ENCODE data around the gene ELL2.

ELL2 gene

DNA sequence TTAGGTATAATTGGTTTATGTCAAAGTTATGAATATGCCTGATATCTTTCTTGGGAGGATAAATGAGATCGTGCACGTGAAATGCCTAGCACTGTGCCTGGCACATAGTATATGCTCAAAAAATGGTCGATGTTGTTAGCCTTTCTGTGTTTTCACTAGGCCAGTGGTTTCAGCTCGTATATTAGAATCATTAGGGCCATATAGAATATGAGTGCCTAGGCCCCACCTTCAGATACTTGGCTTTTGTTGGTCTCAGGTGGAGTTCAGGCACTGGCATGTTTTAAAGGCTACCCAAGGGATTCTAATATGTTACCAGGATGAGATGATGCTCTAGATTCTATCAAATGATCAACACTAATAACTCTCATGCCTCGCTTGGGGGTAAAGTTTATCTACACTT is 56.8 kb downstream of the ELL2 start:
- no peak for DNase-seq

DNA sequence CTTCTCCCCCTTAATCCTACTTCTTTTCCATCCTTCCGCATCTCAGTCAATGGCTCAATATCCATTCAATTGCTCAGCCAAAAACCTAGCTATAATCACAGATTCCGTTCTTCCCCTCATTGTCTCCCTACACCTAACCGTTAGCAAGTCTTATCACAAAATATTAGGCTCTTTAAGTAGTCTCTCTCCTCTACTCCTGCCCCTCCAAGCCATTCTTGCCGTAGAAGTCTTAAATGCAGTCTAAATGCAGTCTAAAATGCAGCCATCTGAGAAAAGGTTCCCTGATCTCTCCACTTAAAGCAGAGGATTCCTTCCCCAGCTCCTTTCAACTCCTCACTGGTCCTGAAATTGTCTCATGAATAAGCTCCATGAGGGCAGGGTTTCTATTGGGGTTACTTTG is 57.8 kb downstream of the ELL2 start:
- DNase-seq: no peak

DNA sequence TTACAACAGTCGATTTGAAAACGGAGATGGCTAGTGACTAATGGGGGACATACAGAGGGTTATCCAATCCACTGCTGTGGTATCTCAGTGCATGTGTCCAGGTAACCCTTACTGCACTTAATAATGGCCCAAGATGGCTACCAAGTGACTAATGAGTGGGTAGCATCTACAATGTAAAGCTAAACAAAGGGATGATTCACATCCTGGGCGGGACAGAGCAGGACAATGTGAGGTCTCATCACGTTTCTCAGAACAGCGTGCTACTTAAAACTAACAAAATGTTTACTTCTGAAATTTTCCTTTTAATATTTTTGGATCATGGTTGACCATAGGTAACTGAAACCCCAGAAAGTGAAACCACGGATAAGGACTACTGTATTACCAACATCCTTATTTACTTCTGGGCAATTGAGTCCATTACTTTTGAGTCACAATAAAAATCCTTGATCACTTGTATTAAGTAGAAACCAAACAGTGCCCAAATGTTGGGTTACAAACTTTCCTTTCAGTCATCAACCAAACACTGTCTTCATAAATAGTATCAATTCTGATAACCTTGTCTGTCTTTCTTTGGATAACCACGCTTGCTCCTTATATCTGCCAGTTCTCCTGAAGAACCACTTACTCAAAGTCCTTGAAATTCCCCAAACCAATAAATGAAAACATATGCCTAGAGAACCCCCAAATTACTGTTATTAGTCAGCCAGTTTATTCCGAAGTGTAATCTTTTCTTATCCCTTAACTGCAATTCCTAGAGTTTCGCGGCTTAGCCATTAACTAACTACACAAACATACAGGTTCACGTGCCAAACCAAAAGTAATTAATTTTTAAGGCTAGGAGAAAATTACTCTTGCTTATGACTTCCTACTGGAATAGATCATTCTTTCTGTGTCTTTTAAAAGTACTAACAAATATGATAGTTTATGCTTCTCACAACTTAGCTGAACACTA is 59.7 kb downstream of the ELL2 start:
- DNase-seq: no peak

DNA sequence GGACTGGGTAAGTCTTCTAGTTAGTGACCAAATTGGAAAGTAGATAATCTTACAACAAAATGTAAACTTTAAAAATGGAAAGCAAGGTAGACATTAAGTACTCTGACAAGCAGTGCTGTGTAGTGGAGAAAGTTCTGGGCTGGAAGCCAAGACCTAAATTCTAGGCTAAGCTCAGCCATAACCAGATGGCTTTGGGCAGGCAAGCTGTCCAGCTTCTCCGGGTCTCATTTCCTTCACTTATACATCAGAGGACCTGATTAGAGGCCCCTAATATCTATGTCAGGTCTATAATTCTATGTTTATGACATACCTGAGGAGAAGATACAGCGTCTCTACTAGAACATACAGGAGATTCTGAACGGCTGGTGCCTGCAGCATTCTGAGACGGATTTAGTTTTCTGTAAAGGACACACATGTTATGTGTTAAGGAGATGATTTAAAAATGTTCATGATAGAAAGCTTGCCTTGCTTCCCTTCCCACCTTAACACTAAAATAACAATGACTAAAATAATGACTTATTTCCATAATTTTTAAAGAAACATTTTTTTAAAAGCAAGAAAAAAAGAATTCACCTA is 61.2 kb downstream of the ELL2 start:
- no peak for DNase-seq

DNA sequence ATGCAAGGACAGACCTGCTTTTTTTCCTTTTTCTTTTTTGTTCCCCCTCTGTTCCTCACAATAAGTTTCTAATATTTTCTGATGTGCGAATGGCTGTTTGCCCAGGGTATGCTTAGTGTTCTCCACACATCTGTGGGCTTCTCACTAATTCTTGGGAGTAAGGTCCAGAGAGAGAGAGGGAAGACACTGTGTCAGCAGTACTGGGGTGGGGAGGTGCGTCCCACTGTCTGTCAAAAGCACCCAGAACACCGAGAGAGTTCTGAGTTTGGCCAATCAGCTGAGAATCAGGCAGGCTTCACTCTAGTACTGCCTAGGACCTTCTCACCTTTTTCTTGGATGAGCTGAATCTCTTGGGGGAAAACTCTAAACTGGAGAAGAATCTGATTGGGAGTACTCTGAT is 61.8 kb downstream of the ELL2 start:
- no peak for DNase-seq

DNA sequence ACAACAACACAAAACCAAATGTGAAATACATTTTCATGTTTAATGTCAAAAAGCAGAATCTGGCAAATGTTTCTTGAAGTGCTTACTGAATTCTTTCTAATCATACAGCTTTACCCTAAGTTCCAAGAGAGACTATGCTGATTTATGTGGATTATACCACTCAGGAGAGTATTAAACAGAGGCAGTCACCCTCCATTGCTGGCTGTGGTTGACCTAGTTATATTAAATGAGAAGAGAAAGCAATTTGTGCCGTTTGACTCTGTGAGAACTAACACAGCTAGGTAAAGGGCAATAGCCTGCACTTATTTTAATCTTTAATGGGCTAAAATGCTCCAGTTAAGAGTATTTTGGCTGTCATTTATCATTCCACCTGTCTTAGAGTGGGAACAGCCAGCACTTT is 62.6 kb downstream of the ELL2 start:
- DNase-seq: no peak

DNA sequence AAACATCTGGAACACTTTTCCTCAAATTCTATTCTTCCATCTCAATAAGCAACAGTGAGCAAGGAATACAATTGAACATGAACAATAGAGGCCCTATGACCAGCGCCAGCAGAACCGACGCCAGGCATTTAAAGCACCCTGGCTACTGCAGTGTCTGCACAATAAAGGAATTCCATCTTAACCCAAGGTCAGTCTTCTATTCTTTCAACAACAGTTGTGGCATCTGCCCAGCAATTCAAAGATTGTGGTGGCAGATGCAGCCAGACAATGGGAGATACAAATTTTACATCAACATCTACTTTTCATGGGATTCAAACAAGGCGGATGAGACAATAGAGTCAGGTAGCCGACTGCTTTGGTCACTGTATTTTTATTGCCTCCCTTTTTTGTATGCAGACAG is 65.9 kb downstream of the ELL2 start:
- DNase-seq: no peak

DNA sequence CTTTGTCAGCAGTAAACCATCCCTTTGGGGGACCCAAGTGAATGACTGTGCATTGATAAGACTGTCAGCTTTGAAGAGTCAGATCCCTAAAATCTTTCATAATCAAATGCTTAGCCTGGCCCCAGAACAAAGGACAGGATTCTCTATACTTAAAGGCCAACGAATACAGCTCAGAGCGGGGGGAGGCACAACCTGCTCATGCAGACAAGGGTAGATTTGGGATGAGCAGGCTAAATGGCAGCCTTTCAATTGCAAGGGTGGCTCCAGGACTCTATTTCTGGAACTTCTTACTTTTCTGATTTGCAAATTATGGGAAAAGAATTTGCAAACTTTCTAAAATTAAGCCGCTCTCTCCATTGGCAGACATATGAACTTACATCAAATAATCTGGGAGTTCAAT is 66.4 kb downstream of the ELL2 start:
- no peak for DNase-seq

DNA sequence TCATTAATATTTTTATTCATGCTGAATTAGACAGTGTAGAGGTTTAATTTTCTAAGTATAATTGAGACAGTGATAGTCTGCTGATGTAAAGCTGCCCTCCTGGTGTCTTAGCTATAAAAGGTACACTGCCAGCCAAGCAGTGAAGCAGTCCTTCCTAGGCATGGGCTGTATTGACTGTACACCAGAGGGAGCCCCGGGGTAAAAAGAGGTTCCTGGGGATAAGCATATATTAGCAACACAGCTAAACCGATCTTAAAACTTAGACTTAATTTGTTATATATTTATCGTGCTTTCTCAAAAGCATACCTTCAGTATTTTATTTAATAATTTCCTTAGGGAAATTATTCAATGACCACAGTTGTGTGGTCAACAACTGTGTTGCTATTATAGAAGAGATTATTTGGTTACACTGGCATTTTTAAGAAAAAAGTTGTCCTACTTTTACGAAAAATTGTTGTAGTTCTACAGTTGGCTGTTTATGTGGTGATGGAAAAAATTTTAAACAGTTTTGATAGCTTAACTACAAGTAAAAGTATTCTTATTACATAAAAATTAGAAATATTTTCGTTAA is 68.8 kb downstream of the ELL2 start:
- DNase-seq: peak; percentile 19

DNA sequence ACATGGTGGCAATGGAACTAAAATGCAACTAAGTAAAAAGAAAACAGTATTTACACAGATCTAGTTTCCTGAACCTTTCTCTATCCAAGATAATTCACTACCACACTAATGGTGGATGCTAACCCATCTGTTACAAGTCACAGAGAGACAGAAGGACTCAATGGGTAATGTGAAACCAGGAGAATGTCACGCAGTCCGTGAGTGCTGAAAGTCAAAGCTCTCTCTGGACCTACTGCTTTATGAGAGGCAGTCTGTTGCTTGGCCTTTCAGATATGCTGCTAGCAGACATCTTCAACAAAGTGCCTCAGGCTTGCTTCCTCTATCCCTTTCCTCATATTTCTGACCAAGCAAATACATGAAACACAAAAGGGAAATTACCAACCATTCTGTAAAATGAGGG is 70.2 kb downstream of the ELL2 start:
- DNase-seq: no peak

DNA sequence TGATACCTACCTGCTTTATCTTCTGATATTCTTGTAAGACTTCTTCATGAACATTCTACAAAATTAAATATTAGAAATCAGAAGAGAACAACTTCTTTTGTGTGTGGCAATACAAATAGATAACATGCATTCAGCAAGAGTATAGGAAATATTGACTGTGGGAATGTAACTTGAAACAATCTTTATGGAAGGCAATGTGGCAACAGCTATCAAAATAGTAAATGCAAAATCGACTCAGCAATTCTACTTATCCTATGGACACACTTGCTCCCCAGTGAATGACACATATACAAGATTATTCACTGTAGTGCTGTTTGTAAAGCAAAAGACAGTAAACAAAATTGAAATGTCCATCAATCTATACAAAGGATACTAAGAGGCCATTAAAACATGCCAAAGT is 72.6 kb downstream of the ELL2 start:
- DNase-seq: no peak

DNA sequence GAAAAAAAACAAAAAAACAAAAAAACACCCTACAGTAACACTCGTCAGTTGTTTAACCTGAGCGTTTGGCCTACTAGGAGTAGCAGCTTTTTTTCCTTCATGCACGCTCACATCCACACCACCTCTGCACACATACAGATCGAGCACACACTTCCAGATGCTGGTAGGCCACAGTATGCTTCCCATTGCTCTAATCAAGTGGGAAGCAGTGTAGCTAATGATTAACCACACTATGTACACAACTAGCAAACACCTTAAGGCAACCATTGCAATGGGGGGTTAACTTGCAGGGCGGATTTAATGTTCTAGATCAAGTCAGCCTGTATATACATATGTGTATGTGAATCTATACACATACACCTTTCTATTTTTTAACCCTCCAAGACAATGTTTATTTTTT is 73.7 kb downstream of the ELL2 start:
- no peak for DNase-seq

DNA sequence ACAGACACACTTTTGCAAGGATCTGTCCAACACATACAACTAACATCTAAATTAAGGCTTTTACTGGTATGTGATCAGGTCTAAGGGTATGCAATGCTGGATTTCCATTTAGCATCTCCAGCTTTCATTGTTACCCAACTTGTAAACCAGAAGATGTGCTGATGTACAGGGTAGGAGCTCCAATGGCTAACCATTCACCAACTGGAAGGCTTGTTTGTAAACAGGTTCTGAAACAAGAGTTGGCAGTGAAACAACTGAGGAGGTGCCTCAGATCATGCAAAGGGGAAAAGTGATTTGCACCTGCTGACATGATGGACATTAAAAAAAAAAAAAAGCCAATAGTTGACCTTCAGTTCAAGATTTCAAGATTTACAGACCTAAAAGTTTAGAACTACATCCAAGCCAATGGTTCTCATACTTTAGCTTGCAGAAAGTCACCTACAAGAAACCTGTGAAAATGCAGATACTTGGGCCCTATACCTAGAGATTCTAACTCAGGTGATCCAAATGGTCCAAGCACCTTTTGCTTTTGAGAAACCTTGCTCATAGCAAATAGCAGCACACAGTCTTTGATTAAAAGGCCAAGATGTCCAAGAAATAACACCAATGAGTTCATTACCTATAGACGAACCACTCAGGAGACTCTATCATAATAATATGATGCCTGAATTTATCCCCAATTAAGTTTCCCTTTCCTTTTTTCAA is 75.2 kb downstream of the ELL2 start:
- DNase-seq: no peak

DNA sequence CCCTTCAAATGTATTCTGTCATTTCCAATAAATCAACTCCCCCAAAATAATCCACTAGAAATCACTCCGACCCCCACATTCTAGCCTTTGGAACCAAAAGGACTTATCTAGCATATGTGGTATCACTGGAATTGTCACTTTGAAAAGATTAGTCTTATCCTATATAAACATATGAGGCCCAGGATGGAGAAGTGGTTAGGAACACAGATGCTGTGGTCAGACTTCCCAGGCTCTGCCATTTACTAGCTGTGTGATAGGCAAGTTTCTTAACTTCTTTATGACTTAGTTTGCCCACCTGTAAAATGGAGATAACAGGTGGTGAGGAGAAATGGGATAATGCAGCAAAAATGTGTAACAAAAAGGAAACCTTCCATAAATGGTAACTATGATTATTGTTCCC is 77.1 kb downstream of the ELL2 start:
- DNase-seq: no peak

DNA sequence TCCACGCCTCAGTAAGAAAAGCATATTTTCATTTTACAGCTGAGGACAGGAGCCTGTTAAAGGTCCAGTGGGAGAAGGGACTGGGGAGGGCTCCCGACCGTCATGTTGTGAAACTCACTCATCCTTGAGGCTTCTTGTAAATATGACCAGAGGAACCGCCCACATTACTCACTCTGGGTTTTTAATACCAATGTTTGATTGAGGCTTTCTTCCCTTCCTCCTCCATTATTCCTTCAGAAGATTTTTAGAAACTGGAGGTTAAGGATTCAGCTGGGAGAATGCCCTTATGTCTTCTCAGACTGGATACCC is 77.7 kb downstream of the ELL2 start:
- no peak for DNase-seq

DNA sequence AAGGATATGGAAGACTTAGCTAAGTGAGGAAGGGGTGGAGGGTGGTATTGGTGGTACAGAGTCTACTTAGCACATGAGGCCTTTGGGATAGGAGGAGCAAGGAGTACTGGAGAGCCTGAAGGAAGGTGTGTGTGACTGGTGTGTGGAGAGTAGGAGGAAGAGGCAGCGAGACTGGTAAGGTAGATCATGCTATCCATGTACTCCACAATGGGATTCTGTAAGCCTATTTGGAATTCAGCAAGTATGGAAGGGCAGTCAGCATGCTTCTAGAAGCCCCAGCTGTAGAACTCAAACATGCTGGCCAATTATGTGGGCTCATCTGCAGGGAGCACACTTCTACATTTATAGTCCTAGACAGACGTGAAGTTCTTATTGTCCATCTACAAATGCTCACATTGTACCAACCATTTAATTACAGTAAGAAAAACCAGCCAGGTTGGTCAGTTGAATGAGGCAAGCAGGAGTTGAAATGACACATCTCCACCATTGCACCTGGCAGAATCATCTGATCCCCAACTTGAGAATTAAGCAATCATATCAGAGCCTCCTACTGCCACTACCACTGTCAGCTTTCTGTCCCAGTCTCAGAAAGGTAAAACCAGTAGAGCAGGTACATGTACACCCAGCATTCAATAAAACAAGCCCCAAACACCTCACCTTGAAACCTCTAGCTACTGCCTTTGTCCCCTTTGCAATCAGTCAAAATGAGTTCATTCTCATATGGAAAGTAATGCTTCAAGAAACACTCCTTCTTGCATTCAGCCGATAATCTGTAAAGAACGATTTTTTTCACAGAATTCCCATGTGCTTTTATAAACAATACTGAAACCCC is 78.2 kb downstream of the ELL2 start:
- no peak for DNase-seq

DNA sequence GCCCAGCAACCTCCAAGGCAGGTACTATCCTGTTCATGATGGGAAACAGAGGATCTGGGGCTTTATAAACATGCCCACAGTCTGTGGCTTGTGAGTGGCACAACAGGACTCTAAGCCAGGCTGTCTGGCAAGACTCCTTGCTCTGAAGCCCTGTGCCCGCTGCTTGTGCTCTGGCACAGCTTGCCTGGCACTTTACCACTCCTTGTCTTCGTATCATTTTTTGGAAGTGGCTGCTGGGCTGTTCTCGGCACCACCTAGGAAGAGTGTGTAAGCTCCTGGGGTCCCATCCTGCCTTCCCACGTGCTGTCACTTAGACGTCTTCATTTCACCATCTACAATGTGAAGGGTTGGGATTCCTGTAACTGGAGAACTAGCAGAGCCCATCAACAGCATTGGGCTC is 79.8 kb downstream of the ELL2 start:
- no peak for DNase-seq

DNA sequence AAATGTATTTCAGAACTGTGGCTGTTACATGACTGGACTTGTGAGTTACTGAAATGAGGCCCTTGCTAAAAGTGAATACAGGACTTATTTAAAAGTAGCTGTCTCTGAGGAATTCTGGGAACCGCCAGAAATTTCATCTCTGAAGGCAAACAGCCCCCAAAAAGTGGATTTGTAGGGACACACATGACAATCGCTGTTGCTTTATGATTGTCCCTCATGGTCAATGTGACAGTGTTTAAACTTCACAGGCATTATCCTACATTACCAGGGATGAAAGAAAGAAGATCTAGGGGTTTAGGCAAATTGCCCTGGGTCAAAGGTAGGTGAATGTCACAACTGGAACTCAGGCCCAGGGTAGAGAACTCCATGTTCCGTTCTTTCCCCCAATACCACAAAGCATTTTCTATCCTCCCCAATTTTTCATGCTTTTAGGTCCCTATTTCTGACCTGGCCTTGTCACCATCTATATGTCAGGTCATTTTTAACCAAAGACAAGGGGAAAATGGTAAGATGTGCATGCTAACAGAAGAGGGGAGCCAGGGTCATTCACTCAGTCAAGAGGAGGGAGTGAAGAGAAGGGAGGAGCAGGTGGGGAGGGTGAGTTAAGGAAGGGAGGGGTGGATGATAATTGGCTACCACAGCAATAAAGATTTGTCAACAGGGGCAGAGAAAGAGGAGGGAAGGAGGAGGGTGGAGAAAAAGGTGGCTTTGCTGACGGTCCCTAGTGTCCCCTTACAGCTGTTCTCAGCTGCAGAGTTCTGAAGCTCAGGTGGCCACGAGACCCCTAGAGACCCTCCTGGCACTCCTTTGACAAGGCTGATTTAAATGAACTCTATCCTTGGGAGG is 81.3 kb downstream of the ELL2 start:
- no peak for DNase-seq

DNA sequence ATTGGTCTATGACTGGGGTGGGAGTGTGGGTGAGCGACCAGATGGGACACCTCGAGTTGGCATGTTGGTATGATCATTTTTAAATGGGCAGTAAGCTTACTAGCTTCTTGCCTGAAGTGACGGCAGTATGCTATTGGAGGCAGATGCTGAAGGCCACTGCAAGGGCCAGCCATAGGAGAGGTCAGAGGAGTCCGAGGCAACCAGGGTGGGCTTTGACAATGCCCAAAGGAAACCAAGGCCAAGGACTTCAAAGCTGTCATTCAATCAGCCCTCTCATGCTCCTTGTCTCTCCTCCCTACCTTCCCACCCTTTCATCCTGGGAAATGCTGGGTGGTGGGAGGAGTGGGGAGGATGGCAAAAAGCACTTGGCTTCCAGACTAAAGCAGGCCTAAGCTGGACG is 82.0 kb downstream of the ELL2 start:
- DNase-seq: no peak

DNA sequence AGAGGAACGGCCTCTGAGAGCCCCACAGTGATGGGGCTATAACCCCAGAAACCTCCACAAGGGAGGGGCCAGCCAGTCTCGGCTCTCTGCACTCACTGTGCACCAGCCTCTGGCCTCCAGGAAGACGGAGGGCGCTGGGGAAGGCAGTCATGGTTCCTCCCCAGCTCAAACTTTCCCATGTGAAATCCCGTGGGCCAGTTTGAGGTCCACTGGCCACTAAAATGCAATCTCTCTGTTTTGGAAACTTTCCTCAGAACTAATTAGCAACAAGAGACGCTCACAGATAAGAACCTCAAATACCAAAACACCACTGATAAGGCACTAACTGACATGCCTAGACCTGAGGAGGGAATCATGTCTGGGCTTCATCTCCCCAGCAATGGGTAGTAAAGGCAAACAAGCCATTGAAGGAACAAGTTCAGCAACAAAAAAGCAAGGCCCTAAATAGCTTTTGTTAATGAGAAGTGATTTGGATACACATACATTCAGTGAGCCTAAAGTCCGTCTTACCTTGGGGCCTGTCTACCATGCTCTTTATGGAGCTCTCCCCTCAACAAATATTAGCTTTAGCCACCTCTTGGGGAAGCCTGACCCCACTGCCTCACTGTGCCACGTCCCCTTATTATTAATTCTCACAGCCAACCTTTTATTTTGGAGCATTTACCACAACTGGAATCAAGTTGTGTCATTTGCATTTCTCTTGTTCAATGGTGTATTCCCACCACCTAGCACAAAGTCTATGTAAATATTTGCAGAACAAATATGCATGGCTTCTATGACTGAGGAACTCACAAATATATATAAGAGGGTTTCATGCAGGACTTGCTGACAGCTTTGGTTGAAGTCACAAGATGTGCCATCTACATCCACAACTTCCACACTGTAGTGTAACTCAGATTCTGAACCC is 83.0 kb downstream of the ELL2 start:
- DNase-seq: no peak

DNA sequence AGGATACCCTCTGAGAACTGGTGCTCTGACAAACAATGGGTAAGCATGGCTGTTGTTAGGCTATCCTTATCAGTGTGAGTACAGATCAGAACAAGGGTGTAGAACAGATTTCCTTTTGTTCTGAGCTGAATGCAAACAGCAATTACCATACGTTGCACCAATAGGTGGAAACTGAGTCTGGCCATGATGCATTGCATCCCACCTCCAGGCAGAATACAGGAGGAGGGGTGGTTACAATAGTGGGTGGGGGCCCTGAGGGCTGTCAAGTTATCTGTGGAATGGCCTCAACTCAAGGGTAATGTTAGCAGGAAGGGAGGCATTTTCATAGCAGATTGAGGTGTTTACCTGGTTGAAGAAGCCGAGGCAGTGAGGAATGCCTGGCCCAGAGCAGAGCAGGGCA is 84.9 kb downstream of the ELL2 start:
- DNase-seq: no peak
